ENCODE results near the gene THADA. TPM values are rescaled to one million over a fixed set of nuclear protein-coding genes. Genes with fewer than 3 reads are reported as not detected.
A peak's percentile ranks its signal among the peaks of the same experiment; 100 is the strongest.
"Not testable (repeated sequence)": the region's sequence is repeated elsewhere in the genome, so short reads cannot be mapped to it uniquely, and the experiment has no call there.

Gene THADA
- total RNA-seq, 1 donor from 2014 or later, result 22.8 TPM

DNA sequence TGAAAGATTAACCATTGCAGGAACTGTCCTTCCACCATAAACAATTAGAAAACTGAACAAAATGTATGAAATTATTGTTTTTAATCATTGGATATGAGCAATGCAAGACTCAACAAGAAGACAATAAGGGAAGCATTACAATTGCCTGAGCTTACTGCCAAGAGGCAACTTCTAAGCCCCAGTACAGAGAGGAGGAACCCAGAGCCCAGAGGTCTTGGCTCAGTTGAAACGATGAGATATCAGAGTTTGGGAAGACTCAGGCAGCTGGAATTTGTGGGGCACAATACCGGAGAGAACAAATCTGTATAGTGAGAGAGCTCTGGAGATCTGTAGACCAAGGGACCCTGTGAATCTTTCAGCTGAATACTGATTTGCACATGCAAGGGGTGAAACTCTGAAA lies 288.8 kb downstream of the THADA start:
- no peak for DNase-seq (ENCODE audit: low read depth in 2 of 2)

GRCh38 chr2:43306197-43306596 lies 289.6 kb downstream of the THADA start:
- DNase-seq (ENCODE audit: low read depth in 2 of 2), result no peak

GRCh38 chr2:43305517-43305916 lies 290.3 kb downstream of the THADA start:
- DNase-seq (ENCODE audit: low read depth in 2 of 2), result no peak

DNA sequence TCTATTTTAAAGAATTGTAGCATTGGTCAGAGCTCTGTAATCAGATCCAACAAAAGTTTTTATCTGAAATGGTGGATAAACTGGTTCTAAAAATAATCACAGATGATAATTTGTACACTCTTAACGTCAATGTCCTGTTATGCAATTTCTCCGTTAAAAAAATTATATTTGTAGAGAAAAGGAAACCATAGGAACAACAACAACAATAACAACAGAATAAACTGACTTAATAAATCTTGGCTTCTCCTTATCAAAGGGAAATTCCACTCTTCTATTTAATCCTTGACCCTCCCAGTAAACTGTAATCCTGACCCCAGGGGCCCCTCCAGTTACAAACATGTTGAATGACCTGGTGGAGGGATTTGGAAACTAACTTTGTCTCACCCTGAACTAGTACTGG lies 290.8 kb downstream of the THADA start:
- no peak for DNase-seq (ENCODE audit: low read depth in 2 of 2)

DNA sequence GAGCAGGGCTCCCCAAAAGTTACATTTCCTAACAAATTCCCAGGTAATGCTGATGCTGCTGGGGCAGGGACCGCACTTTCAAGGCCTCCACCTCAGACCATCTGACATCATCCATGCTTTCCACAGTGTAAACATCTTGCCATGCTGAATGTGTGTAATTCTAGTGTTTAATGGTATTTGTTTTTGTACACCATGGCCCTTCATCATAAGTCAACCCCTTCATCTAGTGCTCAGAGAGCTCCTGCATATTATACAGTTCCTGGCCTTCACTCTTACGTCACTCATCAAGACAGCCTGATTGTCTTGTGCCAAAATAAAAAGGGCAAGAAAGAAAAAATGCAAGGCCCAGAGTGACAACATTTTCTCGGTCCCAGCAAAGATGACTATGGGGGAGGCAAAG lies 291.9 kb downstream of the THADA start:
- no peak for DNase-seq (ENCODE audit: low read depth in 2 of 2)

DNA sequence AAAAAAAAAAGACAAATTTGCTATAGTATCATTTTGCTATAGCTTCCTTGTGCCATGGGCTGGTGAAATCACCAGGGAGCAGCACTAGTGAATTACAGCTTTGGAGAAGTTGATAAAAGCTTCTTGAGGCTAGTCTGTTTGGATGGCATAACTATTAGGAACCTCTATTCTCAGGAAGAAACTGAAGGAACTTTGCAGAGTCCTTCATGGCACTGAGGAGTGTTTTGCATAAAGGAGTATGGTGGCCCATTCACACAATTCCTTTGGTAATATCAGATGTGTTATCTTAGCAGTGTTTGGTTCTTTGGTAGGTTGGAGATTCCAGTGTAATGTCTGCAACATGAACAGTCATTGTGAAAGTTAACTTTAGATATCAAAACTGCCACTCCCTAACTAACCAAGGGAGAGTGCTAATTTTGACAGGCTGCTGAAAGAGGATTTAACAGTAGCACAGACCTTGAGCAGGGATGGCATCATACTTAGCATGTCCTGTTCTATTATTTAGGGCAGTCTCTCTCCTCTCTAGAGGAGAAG lies 292.8 kb downstream of the THADA start:
- no peak for DNase-seq (ENCODE audit: low read depth in 2 of 2)

DNA sequence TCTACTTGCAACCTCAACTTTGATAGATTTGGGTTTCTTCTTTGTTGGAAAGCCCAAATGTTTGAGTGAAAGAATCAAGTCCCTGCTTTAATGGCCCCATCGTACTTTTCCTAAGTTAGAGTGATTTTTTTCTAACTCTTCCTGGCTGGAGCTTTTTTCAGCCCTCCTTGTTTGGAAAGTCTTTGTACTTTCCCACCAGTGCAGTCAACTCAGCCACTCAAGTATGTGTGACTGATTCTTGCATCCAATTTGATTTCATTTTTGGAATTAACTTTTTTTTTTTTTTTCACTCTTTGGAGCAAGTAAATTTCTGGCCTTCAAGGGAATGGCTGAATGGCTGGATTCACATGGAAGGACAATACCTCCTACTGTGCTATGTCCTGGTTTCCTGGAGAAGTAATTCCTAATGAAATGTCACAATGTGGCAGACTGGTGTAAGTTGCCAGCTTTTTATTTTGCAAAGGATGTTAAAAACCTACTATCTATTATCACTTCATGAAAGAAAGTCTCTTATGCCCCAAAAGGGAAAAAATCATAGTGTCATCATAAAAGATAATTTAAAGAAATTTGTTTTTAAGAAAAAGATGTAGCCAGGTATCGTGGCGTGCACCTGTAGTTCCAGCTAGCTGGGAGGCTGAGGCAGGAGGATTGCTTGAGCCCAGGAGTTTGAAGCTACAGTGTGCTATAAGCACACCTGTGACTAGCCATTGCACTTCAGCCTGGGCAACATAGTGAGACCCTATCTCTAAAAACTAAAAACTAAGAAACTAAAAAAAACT lies 293.5 kb downstream of the THADA start:
- DNase-seq (ENCODE audit: low read depth in 2 of 2), result no peak

DNA sequence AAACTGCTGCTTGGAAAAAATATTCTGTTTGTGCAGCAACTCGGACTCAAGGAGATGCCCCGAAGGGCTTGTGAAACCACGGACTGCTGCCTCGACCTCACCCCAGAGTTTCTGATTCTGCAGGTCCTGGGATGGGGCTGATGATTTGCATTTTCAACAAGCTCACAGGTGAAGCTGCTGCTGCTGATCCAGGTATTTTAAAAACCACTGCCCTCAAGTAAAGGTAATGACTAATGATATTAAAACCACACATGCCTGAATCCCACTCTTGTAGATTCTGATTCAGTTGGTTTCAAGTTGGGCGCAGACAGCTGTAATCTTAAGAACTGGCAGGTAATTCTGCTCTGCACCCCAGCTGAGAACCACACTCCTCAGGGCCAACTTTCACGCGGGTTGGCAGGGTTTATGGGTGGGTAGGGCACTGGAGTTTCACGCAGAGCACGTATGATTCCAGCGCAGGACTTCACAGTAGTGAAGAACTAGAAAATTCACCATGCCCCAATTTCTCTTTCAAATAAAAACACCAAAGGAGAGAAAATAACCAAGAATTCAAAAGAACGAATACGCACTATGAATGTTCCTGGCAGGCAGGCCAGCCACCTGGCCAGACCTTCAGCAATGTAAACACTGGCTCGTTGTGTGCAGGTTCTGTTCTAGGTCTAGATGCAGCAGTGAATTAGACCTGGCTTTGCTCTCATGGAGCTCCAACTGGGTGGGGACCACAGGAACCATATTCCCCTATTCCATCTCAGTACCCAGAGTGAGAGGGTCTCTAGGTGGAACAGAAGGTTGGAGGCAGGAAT lies 294.9 kb downstream of the THADA start:
- no peak for DNase-seq (ENCODE audit: low read depth in 2 of 2)

GRCh38 chr2:43300222-43300621 lies 295.6 kb downstream of the THADA start:
- DNase-seq (ENCODE audit: low read depth in 2 of 2), result no peak

DNA sequence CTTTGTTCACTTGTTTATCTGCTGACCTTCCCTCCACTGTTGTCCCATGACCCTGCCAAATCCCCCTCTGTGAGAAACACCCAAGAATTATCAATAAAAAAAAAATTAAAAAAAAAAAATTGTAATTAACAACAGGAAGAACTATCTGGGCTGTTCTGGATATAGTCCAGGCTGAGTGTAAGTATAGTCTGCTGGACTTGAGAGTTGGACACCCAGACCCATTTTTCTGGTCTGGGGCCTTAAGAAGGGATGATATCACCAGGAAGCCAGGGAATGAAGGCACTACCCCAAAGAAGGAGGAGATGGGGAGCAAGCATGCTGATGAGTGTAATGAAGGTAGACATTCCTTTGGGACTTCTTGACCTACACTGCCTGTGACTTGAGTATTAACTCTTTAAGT lies 297.3 kb downstream of the THADA start:
- no peak for DNase-seq (ENCODE audit: low read depth in 2 of 2)

DNA sequence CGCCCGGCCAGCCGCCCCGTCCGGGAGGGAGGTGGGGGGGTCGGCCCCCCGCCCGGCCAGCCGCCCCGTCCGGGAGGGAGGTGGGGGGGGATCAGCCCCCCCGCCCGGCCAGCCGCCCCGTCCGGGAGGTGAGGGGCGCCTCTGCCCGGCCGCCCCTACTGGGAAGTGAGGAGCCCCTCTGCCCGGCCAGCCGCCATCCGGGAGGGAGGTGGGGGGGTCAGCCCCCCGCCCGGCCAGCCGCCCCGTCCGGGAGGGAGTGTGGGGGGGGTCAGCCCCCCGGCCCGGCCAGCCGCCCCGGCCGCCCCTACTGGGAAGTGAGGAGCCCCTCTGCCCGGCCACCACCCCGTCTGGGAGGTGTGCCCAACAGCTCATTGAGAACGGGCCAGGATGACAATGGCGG lies 298.1 kb downstream of the THADA start:
- not testable (repeated sequence) for DNase-seq (ENCODE audit: low read depth in 2 of 2)

DNA sequence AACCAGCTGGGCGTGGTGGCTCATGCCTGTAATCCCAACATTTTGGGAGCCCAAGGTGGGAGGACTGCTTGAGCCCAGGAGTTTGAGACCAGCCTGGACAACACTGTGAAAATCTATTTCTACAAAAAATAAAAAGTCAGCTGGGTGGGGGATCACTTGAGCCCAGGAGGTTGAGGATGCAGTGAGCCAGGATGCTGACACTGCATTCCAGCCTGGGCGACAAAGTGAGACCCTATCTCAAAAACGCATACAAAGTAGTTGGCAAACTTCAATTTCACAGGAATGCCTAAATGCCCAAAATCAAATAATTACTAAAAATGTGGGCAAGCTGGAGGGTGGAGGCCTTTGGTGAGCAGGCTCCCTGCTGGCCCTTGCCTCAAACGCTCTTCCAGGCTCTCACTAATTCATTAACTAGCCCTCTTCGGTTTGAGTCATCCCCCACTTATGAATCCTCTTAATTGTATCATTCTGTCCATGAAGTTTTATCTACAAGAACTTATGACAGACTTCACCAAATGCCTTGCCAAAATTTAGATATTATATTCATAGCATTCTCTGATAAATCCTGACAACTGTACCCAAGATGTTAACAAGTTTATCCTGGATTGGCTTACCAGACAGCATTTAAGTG lies 300.8 kb downstream of the THADA start:
- DNase-seq (ENCODE audit: low read depth in 2 of 2), result no peak

- peak; percentile 79 to 97 for DNase-seq (ENCODE audit: low read depth in 2 of 2)
Observed at GRCh38 chr2:43293744-43294695, 301.8 kb downstream of the THADA start.

GRCh38 chr2:43292851-43293743 lies 302.7 kb downstream of the THADA start:
- no peak for DNase-seq (ENCODE audit: low read depth in 2 of 2)

- no peak for DNase-seq (ENCODE audit: low read depth in 2 of 2)
Observed at GRCh38 chr2:43292297-43292696, 303.5 kb downstream of the THADA start.

- DNase-seq (ENCODE audit: low read depth in 2 of 2), result no peak
Observed at GRCh38 chr2:43289331-43289730, 306.5 kb downstream of the THADA start.

DNA sequence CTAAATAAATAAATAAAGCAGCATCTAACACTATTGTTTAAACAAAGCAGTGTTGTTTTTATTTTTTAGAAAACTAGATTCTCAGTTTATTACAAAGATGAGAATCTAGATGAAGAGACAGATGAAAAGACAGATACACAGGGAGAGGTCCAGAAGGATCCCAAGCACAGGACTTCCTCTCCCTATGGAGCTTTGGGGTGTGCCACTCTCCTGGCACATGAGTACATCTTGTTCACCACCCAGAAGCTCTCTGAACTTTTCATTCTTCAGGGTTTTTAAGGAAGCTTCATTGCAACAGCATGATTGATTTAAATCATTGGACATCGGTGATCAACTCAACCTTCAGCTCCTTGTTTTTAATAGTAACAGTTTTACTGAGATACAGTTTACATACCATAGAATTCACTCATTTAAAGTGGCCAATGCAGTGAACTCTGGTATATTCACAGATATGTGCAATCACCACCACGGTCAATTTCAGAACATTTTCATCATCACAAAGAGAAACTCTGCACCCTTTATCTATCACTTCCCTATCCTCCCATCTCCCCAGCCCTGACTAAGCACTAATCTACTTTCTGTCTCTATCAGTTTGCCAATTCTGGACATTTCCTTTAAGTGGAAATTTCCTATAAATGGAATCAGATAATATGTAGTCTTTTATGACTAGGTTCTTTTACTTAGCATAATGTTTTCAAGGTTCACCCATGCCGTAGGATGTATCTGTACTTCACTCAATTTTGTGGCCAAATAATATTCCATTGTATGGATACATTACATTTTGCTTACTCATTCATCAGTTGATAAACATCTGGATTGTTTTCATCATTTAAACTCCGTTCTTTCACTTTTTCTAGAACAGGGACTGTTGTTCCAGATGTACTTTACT lies 307.2 kb downstream of the THADA start:
- DNase-seq (ENCODE audit: low read depth in 2 of 2), result no peak

DNA sequence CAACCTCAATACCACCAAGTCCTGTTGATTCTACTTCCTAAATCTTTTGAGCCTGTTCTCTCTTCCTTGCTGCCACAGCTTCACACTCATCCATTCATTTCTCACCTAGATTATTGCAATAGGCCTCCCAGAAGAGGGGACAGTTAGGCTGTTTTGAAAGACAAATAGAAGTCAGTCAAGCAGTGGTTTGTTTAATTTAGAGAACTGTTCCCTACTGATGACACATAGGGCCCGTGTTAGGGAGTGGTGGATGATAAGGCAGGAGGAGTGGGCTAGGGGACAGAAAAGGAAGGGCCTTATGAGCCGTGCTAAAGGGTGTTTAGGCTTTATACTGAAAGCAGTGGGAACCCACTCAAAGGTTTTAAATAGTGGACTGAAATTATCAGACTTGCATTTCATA lies 309.9 kb downstream of the THADA start:
- DNase-seq (ENCODE audit: low read depth in 2 of 2), result no peak

DNA sequence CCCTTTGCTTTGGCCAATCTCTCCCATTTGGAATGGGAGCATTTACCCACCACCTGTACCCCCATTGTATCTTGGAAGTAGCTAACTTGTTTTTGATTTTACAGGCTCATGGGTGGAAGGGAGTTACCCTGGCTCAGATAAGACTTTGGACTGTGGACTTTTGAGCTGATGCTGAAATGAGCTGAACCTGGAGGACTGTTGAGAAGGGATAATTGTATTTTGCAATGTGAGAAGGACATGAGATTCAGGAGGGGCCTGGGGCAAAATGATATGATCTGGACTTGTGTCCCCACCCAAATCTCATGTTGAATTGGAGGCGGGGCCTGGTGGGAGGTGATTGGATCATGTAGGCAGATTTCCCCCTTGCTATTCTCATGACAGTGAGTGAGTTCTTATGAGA lies 310.9 kb downstream of the THADA start:
- no peak for DNase-seq (ENCODE audit: low read depth in 2 of 2)
